ENCODE measurements around the gene CARMIL1.
A peak's percentile ranks its signal among the peaks of the same experiment; 100 is the strongest.

Gene CARMIL1

GRCh38 chr6:25278914-25279747 is at the start of gene CARMIL1:
Gene CARMIL1 (plus strand): TSS chr6:25279374. CDS start chr6:25279796, 422 bp downstream.
- peaks cover 13 to 19% of the 10 kb centered on the region in 2 experiments for H3K4me1 ChIP-seq (ENCODE audit: control insufficient read depth in 1 of 2, insufficient read depth in 1 of 2, low read depth in 1 of 2, low read length in 1 of 2)
- H3K9me3 ChIP-seq: no peaks in the 10 kb centered on the region
- no peaks in the 10 kb centered on the region for H3K36me3 ChIP-seq
- H3K27me3 ChIP-seq: peaks cover 64% of the 10 kb centered on the region
- TF ChIP-seq CTCF (IDR thresholded peaks at IDR 0.05): no peak
- no peak within 1 kb of the TSS for H3K27ac ChIP-seq
- H3K4me3 ChIP-seq (ENCODE audit: low read depth in 1 of 2, low read length in 1 of 2): peak within 1 kb of the TSS; percentile 57 to 69

GRCh38 chr6:25229671-25230321 is 49.4 kb upstream of the CARMIL1 start:
- Histone ChIP-seq H3K4me1 (ENCODE audit: control insufficient read depth in 1 of 2, insufficient read depth in 1 of 2, low read depth in 1 of 2, low read length in 1 of 2) (no peaks in the 10 kb centered on the region), H3K4me3 (ENCODE audit: low read depth in 1 of 2, low read length in 1 of 2) (no peak overlapping the region), H3K27ac (no peak overlapping the region), H3K27me3 (no peaks in the 10 kb centered on the region), H3K9me3 (no peaks in the 10 kb centered on the region), H3K36me3 (no peaks in the 10 kb centered on the region)
- TF ChIP-seq CTCF (IDR thresholded peaks at IDR 0.05): no peak

GRCh38 chr6:25232479-25232878 is 46.7 kb upstream of the CARMIL1 start:
- H3K27ac ChIP-seq: no peak overlapping the region
- no peaks in the 10 kb centered on the region for H3K27me3 ChIP-seq
- H3K36me3 ChIP-seq: no peaks in the 10 kb centered on the region
- H3K9me3 ChIP-seq: no peaks in the 10 kb centered on the region
- no peak for TF ChIP-seq CTCF (IDR thresholded peaks at IDR 0.05)
- H3K4me3 ChIP-seq (ENCODE audit: low read depth in 1 of 2, low read length in 1 of 2): no peak overlapping the region
- no peaks in the 10 kb centered on the region for H3K4me1 ChIP-seq (ENCODE audit: control insufficient read depth in 1 of 2, insufficient read depth in 1 of 2, low read depth in 1 of 2, low read length in 1 of 2)

- TF ChIP-seq CTCF (IDR thresholded peaks at IDR 0.05): no peak
Observed at GRCh38 chr6:25233226-25233625, 45.9 kb upstream of the CARMIL1 start.

GRCh38 chr6:25237579-25237978 is 41.6 kb upstream of the CARMIL1 start:
- H3K4me3 ChIP-seq (ENCODE audit: low read depth in 1 of 2, low read length in 1 of 2): no peak overlapping the region
- H3K9me3 ChIP-seq: no peaks in the 10 kb centered on the region
- H3K36me3 ChIP-seq: no peaks in the 10 kb centered on the region
- no peaks in the 10 kb centered on the region for H3K4me1 ChIP-seq (ENCODE audit: control insufficient read depth in 1 of 2, insufficient read depth in 1 of 2, low read depth in 1 of 2, low read length in 1 of 2)
- no peaks in the 10 kb centered on the region for H3K27me3 ChIP-seq
- no peak overlapping the region for H3K27ac ChIP-seq
- no peak for TF ChIP-seq CTCF (IDR thresholded peaks at IDR 0.05)

More at GRCh38 chr6:25233226-25233625, 45.9 kb upstream of the CARMIL1 start:
- Histone ChIP-seq H3K36me3 (no peaks in the 10 kb centered on the region), H3K4me1 (ENCODE audit: control insufficient read depth in 1 of 2, insufficient read depth in 1 of 2, low read depth in 1 of 2, low read length in 1 of 2) (no peaks in the 10 kb centered on the region), H3K27me3 (no peaks in the 10 kb centered on the region), H3K4me3 (ENCODE audit: low read depth in 1 of 2, low read length in 1 of 2) (no peak overlapping the region), H3K9me3 (no peaks in the 10 kb centered on the region), H3K27ac (no peak overlapping the region)

All from neutrophil (primary cell).